GM13977 (cell line): Measurements from ENCODE around the gene ZMYND8.

Experiments used
- DNase-seq: peaks from one replicate; pipeline ENCODE4 v3.0.0; 2012; ENCODE audit warnings: low spot score
- in situ Hi-C: fragments of 300-500 bp; cut with MboI; formaldehyde crosslinking; loops from one replicate; pipeline ENCODE4 v1.12.0; 2022; ENCODE audit warnings: low sequenced_read_pairs, low pct_unique_long_range_greater_than_20kb, mixed read lengths, inconsistent platforms; ENCODE audit not compliant: unreplicated experiment
- TF ChIP-seq, protein P1 (sequence below): IDR thresholded peaks from 2 replicates; pipeline ENCODE4 v1.5.1; 2012; ENCODE audit warnings: mild to moderate bottlenecking, control low read depth; ENCODE audit not compliant: insufficient read depth; ENCODE audit errors: extremely low read depth, missing control alignments

Gene ZMYND8

DNA sequence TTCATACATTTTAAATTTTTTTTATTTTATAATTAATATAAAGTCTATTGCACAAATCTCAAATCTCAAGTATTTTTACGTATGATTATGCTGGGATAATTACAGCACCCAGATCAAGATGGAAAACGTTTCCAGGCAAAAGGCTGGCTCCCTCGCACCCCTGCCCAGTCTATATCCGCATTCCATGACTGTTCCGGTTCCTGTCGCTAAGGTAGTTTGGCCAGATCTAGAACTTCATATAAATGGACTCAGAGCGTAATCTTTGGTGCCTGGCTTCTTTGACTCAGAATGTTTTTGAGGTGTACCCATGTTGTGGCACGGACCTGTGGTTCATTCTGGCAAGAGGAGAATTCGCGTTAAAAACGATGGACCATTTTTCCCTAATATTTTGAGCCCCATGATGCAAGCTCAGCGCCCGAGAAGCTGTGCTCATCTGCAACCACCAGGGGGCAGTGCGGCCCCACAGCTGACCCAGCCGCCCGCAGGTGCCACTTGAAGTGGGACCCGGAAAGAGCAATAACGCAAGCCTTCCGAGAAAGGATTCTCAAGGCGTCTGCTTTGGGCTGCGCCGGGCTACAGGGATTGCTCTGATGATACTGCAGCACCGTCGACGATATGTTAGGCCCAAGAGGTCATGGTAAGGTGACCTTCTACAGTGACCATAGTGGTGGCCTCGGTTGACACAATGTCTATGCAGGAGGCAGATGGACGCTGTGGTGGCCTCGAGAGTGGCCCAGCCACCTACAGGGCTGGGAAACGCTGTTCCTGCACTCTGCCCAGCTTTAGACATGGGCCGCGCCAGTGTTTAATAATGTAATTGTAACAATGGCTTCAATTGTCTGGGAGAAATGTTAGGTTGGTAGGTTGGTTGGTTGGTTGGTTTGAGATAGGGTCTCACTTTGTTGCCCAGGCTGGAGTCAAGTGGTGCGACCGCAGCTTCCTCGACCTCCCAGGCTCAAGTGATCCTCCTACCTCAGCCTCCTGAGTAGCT is 160.1 kb downstream of the ZMYND8 start:
- in situ Hi-C loops, result no loop called here
- TF ChIP-seq, protein P1, sequence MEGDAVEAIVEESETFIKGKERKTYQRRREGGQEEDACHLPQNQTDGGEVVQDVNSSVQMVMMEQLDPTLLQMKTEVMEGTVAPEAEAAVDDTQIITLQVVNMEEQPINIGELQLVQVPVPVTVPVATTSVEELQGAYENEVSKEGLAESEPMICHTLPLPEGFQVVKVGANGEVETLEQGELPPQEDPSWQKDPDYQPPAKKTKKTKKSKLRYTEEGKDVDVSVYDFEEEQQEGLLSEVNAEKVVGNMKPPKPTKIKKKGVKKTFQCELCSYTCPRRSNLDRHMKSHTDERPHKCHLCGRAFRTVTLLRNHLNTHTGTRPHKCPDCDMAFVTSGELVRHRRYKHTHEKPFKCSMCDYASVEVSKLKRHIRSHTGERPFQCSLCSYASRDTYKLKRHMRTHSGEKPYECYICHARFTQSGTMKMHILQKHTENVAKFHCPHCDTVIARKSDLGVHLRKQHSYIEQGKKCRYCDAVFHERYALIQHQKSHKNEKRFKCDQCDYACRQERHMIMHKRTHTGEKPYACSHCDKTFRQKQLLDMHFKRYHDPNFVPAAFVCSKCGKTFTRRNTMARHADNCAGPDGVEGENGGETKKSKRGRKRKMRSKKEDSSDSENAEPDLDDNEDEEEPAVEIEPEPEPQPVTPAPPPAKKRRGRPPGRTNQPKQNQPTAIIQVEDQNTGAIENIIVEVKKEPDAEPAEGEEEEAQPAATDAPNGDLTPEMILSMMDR, result peak; percentile 98
- peak; percentile 82 for DNase-seq

DNA sequence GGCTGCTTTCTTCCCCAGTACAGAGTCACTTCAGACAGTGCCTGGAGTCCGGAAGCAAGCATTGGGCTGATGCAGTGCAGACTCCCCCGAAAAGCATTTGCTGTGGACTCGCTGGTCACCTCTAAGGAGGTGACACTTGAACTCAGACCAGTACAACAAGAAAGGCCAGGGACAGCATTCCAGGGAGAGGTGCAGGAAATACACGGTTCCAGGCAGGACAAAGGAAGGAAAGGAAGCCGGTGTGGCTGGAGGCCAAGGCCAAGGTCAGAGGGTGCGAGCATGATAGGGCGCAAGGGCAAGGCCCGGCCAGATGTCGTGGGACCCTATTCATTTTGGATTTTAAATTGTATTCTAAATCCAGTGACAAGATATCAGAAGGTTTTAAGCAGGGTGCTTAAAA is 160.9 kb downstream of the ZMYND8 start:
- in situ Hi-C loops, result no loop called here

DNA sequence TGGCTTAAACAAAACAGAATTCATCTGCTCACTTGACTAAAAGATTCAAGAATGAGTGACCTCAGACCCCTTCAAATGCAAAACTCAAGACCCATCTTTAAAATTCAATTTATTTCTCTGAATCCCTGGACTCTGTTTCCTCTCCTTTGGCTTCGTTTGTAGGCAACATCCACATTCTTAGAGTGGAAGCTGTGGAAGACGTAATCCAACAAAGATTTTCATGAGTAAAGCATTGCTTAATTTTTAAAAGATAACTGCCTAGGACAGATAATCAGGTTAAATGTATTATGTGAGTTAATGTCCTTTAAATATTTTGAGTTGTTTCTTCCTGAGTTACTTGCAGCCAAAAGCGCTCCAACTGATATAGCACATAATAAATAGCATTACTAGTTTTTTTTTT is 164.5 kb downstream of the ZMYND8 start:
- TF ChIP-seq, protein P1, result no peak
- in situ Hi-C loops, result no loop called here
- no peak for DNase-seq

More for the DNA sequence above, 160.9 kb downstream of the ZMYND8 start:
- DNase-seq, result no peak
- TF ChIP-seq, protein P1, result no peak

DNA sequence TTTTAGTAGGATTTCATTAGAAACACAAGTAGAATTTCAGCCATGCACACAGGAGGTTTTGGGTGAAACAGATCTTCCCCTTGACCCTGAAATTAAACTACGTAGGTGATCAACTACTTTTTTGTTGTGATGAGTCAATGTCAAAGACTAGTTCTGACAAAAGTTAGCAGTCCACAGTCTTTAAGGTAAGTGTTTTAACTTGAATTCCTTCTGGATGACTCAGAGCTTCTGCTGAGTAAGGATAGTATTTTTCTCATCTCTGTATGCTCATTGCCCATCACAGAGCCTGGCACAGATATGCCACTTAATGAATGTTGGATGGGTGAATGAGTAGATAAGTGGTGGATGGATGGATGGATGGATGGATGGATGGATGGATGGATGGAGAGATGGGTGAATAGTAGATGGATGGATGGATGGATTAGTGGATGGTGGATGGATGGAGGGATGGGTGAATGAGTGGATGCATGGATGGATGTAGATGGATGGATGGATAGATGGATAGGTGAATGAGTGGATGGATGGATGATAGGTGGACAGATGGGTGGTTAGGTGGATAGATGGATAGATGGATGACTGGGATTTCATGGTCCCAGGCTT is 165.3 kb downstream of the ZMYND8 start:
- in situ Hi-C loops, result no loop called here
- TF ChIP-seq, protein P1, result no peak
- DNase-seq, result no peak

DNA sequence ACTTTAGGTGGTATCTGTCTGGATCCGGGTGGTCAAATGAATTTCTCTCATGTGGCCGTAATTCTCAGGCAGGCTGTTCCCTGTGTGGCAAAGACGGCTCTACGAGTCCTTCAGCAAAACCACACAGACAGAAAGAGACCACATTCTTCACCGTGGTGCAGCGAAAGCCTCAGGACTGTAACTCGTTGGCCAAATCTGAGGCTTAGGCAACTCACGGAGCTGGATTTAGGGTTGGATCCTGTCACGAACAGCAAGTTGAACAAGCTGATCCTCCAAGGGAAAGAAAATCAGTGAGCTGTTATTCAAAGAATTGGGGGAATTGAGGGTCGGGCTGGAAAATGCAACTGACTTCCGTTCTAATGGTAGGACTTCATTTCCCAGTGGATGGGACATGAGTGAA is 167.4 kb downstream of the ZMYND8 start:
- TF ChIP-seq, protein P1, result no peak
- no peak for DNase-seq
- in situ Hi-C loops, result no loop called here

DNA sequence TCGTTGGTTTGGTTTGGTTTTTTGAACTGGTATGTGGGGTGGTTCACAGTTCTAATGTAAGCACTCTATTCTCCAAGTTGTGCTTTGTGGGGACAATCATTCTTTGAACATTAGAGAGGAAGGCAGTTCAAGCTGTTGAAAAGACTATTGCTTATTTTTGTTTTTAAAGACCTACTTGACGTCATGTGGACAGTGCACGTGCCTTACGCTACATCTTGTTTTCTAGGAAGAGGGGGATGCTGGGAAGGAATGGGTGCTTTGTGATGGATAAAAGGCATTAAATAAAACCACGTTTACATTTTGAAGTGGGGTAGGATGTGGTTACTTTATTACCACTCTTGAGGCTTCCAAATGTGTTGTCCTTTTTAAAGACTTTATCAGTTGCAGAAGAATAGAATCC is 168.0 kb downstream of the ZMYND8 start:
- in situ Hi-C loops, result no loop called here
- no peak for DNase-seq
- TF ChIP-seq, protein P1, result no peak
